Left ventricle myocardium inferior (tissue), 1 donor: ENCODE results near the gene TRIO. TPM values are rescaled to one million over a fixed set of nuclear protein-coding genes. Genes with fewer than 3 reads are reported as not detected.

ENCODE experiments used
- DNase-seq: peaks from one replicate; pipeline ENCODE4 v3.0.0-alpha.2; 2020
- H3K27ac ChIP-seq: fragments of 200-600 bp; replicated peaks from 2 replicates; pipeline ENCODE4 v1.8.0; 2021
- H3K27me3 ChIP-seq: fragments of 200-600 bp; 2 replicates; pipeline ENCODE4 v1.8.0; 2021; ENCODE audit warnings: low read depth
- H3K36me3 ChIP-seq: fragments of 200-600 bp; 2 replicates; pipeline ENCODE4 v1.8.0; 2021
- H3K4me1 ChIP-seq: fragments of 200-600 bp; 2 replicates; pipeline ENCODE4 v1.8.0; 2021
- H3K4me3 ChIP-seq: fragments of 200-600 bp; 2 replicates; pipeline ENCODE4 v1.8.0; 2021; ENCODE audit warnings: mild to moderate bottlenecking, moderate library complexity
- H3K9me3 ChIP-seq: fragments of 200-600 bp; replicated peaks from 2 replicates; pipeline ENCODE4 v1.8.0; 2021
- intact Hi-C: fragments of 100-400 bp; cut with micrococcal nuclease; formaldehyde crosslinking; loops from one replicate; pipeline ENCODE4 v1.11.0; 2022
- total RNA-seq: library from RNA; stranded (reverse); fragmentation: NEBNext Ultra II Directional; extraction: Animal tissue kit (Norgen Biotek cat#: 25700); gene quantifications from one replicate; pipeline ENCODE4 v1.2.1, GENCODE V29; 2021
- TF ChIP-seq, protein P1 (sequence below): fragments of 200-600 bp; IDR thresholded peaks from 2 replicates; pipeline ENCODE4 v1.8.0; 2021; ENCODE audit warnings: antibody characterized with exemption, mild to moderate bottlenecking, borderline replicate concordance
- donor health status: DM: no; HTN: yes; CAD: no; lungs with severe emphysema.

Gene TRIO
- total RNA-seq, 1 donor from 2014 or later = 52.8 TPM

DNA sequence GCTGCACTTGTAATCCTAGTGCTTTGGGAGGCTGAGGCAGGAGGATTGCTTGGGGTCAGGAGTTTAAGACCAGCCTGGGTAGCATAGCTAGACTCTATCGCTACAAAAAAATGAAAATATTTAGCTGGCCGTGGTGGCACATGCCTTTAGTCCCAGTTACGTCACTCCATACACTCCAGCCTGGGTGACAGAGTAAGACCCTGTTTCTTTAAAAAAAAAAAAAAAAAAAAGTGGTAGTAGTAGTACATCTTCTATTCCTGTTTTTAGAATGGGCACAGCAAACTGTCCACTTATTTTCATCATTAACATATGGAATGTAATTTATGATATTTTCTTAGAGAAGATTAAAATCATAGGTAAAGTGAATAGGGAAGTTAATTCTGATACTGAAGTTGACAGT lies 48.2 kb downstream of the TRIO start:
- intact Hi-C loops = no loop called here
- peaks cover 96% of the 10 kb centered on the region for H3K4me1 ChIP-seq

DNA sequence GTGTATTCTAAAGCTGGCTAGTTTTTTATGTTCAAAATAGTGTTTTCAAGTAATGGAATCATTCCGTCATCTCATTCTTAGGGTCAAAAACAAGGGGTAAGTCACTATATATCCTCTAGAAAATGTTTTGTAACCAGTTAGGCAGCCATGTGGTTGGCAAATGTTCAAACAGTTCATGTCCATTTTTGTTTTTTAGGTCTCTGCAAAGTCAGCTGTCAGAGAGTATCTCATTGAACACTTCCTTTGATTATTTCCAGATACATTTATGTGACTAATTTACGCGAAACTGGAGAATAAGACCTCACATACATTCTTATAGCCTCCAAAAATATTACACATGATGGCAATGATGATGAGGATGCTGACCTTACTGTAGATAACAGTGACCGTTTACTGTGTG lies 50.4 kb downstream of the TRIO start:
- no peak overlapping the region for H3K27ac ChIP-seq
- no peaks in the 10 kb centered on the region for H3K36me3 ChIP-seq
- H3K9me3 ChIP-seq = no peaks in the 10 kb centered on the region
- no peak for DNase-seq
- no peaks in the 10 kb centered on the region for H3K27me3 ChIP-seq
- intact Hi-C loops = no loop called here
- no peak overlapping the region for H3K4me3 ChIP-seq
- TF ChIP-seq, protein P1, sequence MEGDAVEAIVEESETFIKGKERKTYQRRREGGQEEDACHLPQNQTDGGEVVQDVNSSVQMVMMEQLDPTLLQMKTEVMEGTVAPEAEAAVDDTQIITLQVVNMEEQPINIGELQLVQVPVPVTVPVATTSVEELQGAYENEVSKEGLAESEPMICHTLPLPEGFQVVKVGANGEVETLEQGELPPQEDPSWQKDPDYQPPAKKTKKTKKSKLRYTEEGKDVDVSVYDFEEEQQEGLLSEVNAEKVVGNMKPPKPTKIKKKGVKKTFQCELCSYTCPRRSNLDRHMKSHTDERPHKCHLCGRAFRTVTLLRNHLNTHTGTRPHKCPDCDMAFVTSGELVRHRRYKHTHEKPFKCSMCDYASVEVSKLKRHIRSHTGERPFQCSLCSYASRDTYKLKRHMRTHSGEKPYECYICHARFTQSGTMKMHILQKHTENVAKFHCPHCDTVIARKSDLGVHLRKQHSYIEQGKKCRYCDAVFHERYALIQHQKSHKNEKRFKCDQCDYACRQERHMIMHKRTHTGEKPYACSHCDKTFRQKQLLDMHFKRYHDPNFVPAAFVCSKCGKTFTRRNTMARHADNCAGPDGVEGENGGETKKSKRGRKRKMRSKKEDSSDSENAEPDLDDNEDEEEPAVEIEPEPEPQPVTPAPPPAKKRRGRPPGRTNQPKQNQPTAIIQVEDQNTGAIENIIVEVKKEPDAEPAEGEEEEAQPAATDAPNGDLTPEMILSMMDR = no peak
- H3K4me1 ChIP-seq = peaks cover 96% of the 10 kb centered on the region

More for the DNA sequence above, 48.2 kb downstream of the TRIO start:
- no peaks in the 10 kb centered on the region for H3K36me3 ChIP-seq
- H3K4me3 ChIP-seq = no peak overlapping the region
- DNase-seq = no peak
- peak overlapping the region; percentile 72 for H3K27ac ChIP-seq
- no peaks in the 10 kb centered on the region for H3K9me3 ChIP-seq
- H3K27me3 ChIP-seq = no peaks in the 10 kb centered on the region
- TF ChIP-seq, protein P1 = no peak

DNA sequence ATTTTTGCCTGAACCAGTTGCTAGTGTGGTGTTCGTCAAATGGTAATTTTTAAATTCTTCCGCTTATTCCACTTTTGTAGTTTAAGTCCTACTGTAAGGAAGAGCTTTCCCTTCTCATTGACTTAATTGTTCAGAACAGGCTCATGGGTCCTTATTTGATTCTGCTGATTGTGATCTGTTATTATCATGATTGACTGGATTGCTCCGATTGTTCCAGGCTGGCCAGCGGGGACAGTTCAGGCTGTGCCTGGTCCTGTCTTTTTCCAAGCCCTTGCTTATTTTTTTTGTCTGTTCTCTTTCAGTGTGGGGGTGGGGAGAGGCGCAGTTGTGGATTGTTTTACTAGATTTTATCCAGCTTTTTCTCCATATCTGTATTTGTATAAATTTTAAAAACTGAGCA lies 52.4 kb downstream of the TRIO start:
- intact Hi-C loops = no loop called here
- no peak overlapping the region for H3K27ac ChIP-seq

DNA sequence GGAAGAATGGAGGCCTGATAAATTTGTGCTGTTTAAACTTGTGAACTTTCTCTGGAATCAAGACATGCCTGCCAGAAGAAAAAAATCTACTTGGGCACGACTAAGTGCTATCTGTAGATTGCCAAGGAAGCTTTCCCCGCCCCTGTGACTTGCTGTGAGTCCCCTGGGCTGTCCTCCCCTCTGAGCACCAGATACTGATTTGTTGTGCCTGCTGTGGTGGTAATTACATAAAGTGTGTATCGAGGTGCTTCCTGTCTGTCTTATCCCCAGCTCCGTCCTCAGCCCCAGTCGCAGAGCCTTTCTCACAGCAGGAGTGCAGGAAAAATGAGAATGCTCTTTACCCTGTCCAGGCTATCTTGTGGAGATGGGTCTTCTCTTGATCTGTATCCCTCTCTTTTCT lies 53.9 kb downstream of the TRIO start:
- H3K27me3 ChIP-seq = no peaks in the 10 kb centered on the region
- intact Hi-C loops = no loop called here
- no peaks in the 10 kb centered on the region for H3K9me3 ChIP-seq
- peaks cover 96% of the 10 kb centered on the region for H3K4me1 ChIP-seq
- H3K27ac ChIP-seq = no peak overlapping the region
- H3K36me3 ChIP-seq = no peaks in the 10 kb centered on the region
- DNase-seq = no peak
- TF ChIP-seq, protein P1 = no peak
- H3K4me3 ChIP-seq = no peak overlapping the region

More for the DNA sequence above, 52.4 kb downstream of the TRIO start:
- H3K36me3 ChIP-seq = no peaks in the 10 kb centered on the region
- peaks cover 96% of the 10 kb centered on the region for H3K4me1 ChIP-seq
- DNase-seq = no peak
- no peaks in the 10 kb centered on the region for H3K9me3 ChIP-seq
- no peak overlapping the region for H3K4me3 ChIP-seq
- H3K27me3 ChIP-seq = no peaks in the 10 kb centered on the region
- TF ChIP-seq, protein P1 = no peak

DNA sequence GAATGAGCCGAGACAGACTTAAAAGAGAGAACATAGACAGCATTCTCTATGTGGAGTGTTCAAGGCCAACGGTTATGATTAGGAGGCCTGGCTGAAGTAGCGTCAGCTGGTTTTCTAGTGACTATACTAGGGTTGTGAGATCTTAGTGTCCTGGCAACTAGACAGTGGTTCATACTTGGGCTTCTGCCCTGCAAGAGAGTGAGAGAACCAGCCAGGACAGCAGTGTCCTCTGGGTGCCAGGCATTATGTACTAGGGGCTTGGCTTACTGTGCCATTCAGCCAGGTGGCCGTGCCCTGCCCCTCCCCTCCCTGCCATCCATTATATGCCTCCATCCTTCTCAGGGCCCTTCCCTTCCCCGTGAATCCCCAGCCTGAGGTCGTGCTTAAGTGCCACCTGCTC lies 56.8 kb downstream of the TRIO start:
- TF ChIP-seq, protein P1 = no peak
- intact Hi-C loops = no loop called here
- no peaks in the 10 kb centered on the region for H3K36me3 ChIP-seq
- H3K27ac ChIP-seq = peak overlapping the region; percentile 74
- H3K4me1 ChIP-seq = peaks cover 98% of the 10 kb centered on the region
- no peaks in the 10 kb centered on the region for H3K9me3 ChIP-seq
- no peaks in the 10 kb centered on the region for H3K27me3 ChIP-seq
- no peak overlapping the region for H3K4me3 ChIP-seq
- DNase-seq = peak; percentile 40
